Endothelial cell of umbilical vein (primary cell): ENCODE data around the gene MME. TPM values are rescaled to one million over a fixed set of nuclear protein-coding genes. Genes with fewer than 3 reads are reported as not detected.

ENCODE experiments used
- BruUV-seq: library from RNA; stranded (reverse); fragments of 400-500 nt; replicated peaks from 2 replicates; lab custom pipeline; 2021; lab: Mats Ljungman, UMichigan
- CTCF ChIA-PET: fragments of 300-600, 350-600 bp; sonication (Branson Sonifier 250); formaldehyde crosslinking; loops from one replicate; lab custom pipeline; 2021; ENCODE audit warnings: antibody characterized with exemption, inconsistent platforms; lab: Charles Lee
- POLR2A ChIA-PET: fragments of 300-600, 350-600 bp; sonication (Branson Sonifier 250); formaldehyde crosslinking; loops from one replicate; lab custom pipeline; 2021; ENCODE audit warnings: antibody characterized with exemption, inconsistent platforms; lab: Charles Lee
- DNase-seq: peaks from one replicate; pipeline ENCODE4 v3.0.0-alpha.2; 2011; ENCODE audit warnings: low read depth, low spot score
- FAIRE-seq: peaks from 2 replicates; lab custom pipeline; 2011; peaks lifted over from hg19 to GRCh38; lab: Jason Lieb, UNC
- H2AFZ ChIP-seq: 2 replicates; pipeline ENCODE4 v1.6.0; 2012; ENCODE audit warnings: low read depth, low read length, control low read depth, inconsistent platforms
- H3K27ac ChIP-seq: 2 replicates; pipeline ENCODE4 v1.5.1; 2011; ENCODE audit warnings: low read depth, mild to moderate bottlenecking, control low read depth, low read length, moderate library complexity; ENCODE audit not compliant: insufficient read depth
- H3K27me3 ChIP-seq, 2 experiments: 2 replicates each; pipeline versions ENCODE4 v1.6.0 to v1.6.1; 2011; ENCODE audit warnings: low read length in 2 of 2, mixed read lengths in 1 of 2; ENCODE audit not compliant: control insufficient read depth in 2 of 2, insufficient read depth in 2 of 2
- H3K36me3 ChIP-seq, 2 experiments: 2 replicates in 1 of 2; 3 replicates in 1 of 2; pipeline ENCODE4 v1.5.1; 2011; ENCODE audit warnings: low read length in 2 of 2, mild to moderate bottlenecking in 1 of 2, moderate library complexity in 1 of 2; ENCODE audit not compliant: control insufficient read depth in 2 of 2, insufficient read depth in 2 of 2; ENCODE audit errors: extremely low read depth in 1 of 2
- H3K4me1 ChIP-seq: 3 replicates; pipeline ENCODE4 v1.5.1; 2011; ENCODE audit warnings: mild to moderate bottlenecking, low read length; ENCODE audit not compliant: control insufficient read depth, insufficient read depth; ENCODE audit errors: extremely low read depth
- H3K4me2 ChIP-seq: 2 replicates; pipeline ENCODE4 v1.6.1; 2011; ENCODE audit warnings: low read length, control low read depth, mixed read lengths; ENCODE audit not compliant: insufficient read depth
- H3K4me3 ChIP-seq, 3 experiments: fragments of 200-600 bp in 1 of 3; sonication (generic), shearing (Covaris generic) in 1 of 3; replicated peaks in 1 of 3; 2 replicates each; pipeline ENCODE4 v1.5.1; 2011 to 2016; ENCODE audit warnings: control low read depth in 3 of 3, low read length in 3 of 3, mild to moderate bottlenecking in 2 of 3, inconsistent platforms in 1 of 3, low read depth in 1 of 3, moderate library complexity in 1 of 3; ENCODE audit not compliant: insufficient read depth in 1 of 3
- H3K79me2 ChIP-seq: 2 replicates; pipeline ENCODE4 v1.6.0; 2012; ENCODE audit warnings: low read length, inconsistent platforms; ENCODE audit not compliant: control insufficient read depth, insufficient read depth
- H3K9ac ChIP-seq: replicated peaks from 2 replicates; pipeline ENCODE3; 2011; ENCODE audit warnings: low read length, control low read depth; ENCODE audit not compliant: insufficient read depth; ENCODE audit errors: extremely low read depth
- H3K9me1 ChIP-seq: replicated peaks from 3 replicates; pipeline ENCODE4 v1.6.0; 2011; ENCODE audit warnings: mild to moderate bottlenecking, low read length; ENCODE audit not compliant: control insufficient read depth, insufficient read depth; ENCODE audit errors: extremely low read depth
- H3K9me3 ChIP-seq: replicated peaks from 2 replicates; pipeline ENCODE4 v1.5.1; 2012; ENCODE audit warnings: low read length, inconsistent platforms; ENCODE audit not compliant: control insufficient read depth, insufficient read depth
- H4K20me1 ChIP-seq: replicated peaks from 2 replicates; pipeline ENCODE3; 2011; ENCODE audit warnings: mild to moderate bottlenecking, low read length; ENCODE audit not compliant: control insufficient read depth, insufficient read depth; ENCODE audit errors: extremely low read depth
- EZH2 ChIP-seq: IDR thresholded peaks from 2 replicates; pipeline ENCODE4 v1.6.1; 2012; ENCODE audit warnings: borderline replicate concordance, low read depth, mild to moderate bottlenecking, moderate library complexity, low read length, inconsistent platforms; ENCODE audit not compliant: severe bottlenecking
- FOS ChIP-seq: IDR thresholded peaks from 2 replicates; pipeline ENCODE4 v1.6.1; 2011; ENCODE audit warnings: mild to moderate bottlenecking, low read length, moderate library complexity, borderline replicate concordance; ENCODE audit not compliant: insufficient read depth
- GATA2 ChIP-seq: IDR thresholded peaks from 2 replicates; pipeline ENCODE4 v1.7.0; 2011; ENCODE audit warnings: low read depth, mild to moderate bottlenecking, moderate library complexity, mixed read lengths, low read length; ENCODE audit not compliant: insufficient read length, insufficient read depth
- JUN ChIP-seq: IDR thresholded peaks from 2 replicates; pipeline ENCODE4 v1.6.1; 2011; ENCODE audit warnings: borderline replicate concordance, low read depth; ENCODE audit not compliant: insufficient read length, insufficient read depth
- MYC ChIP-seq: IDR thresholded peaks from one replicate; pipeline ENCODE4 v1.6.1; 2011; ENCODE audit warnings: mild to moderate bottlenecking, low read depth, low read length
- POLR2A ChIP-seq: IDR thresholded peaks from 2 replicates; pipeline ENCODE4 v1.6.1; 2012; ENCODE audit warnings: low read depth, mild to moderate bottlenecking, control low read depth, low read length
- POLR2AphosphoS5 ChIP-seq: IDR thresholded peaks from 2 replicates; pipeline ENCODE4 v1.6.1; 2012; ENCODE audit warnings: low read depth, mild to moderate bottlenecking, control low read depth, low read length, moderate library complexity; ENCODE audit not compliant: insufficient read depth
- dilution Hi-C: fragments of 300-500 bp; cut with MboI; formaldehyde crosslinking; loops from one replicate; pipeline ENCODE4 v1.15.0; 2019; ENCODE audit warnings: low sequenced_read_pairs; ENCODE audit not compliant: extremely low pct_ligation_motif_present
- intact Hi-C: fragments of 100-400 bp; cut with micrococcal nuclease; formaldehyde crosslinking; loops from one replicate; pipeline ENCODE4 v1.10.0; 2022
- polyA plus RNA-seq, 4 experiments: library from polyadenylated mRNA; depleted of rRNA in 3 of 4; stranded (reverse) in 3 of 4; unstranded in 1 of 4; fragments of >200 nt; gene quantifications; 2 replicates each; pipeline versions ENCODE4 v1.2.1 to v1.2.3, GENCODE V29; 2011 to 2012; ENCODE audit warnings: missing spikeins in 1 of 4
- total RNA-seq: library from RNA; stranded (reverse); gene quantifications from 2 replicates; pipeline ENCODE4 v1.2.3, GENCODE V29; 2021
- TF ChIP-seq, protein P1 (sequence below): IDR thresholded peaks from 2 replicates; pipeline ENCODE4 v1.6.1; 2011; ENCODE audit not compliant: insufficient read depth, insufficient read length
- TF ChIP-seq, protein P2 (sequence below), 2 donors: IDR thresholded peaks; 1 replicate in 1 of 2; 2 replicates in 1 of 2; pipeline ENCODE4 v1.5.1; 2011; ENCODE audit warnings: low read length in 2 of 2, mild to moderate bottlenecking in 2 of 2, moderate library complexity in 2 of 2, control low read depth in 1 of 2, inconsistent platforms in 1 of 2, low read depth in 1 of 2; ENCODE audit not compliant: insufficient read depth in 1 of 2; ENCODE audit errors: extremely low read depth in 1 of 2

MME gene
- total and polyA plus RNA-seq, 2 donors (not counting 3 experiments of a cell fraction or from before 2014, with no cell fraction given), result 6.0 to 10.5 TPM

GRCh38 chr3:155158346-155159037, 78.4 kb downstream of the MME start:
- Histone ChIP-seq H3K27ac (no peak overlapping the region), H3K9ac (no peak overlapping the region), H3K9me3 (no peaks in the 10 kb centered on the region), H2AFZ (no peak overlapping the region), H3K4me3 (no peak overlapping the region), H3K4me2 (no peak overlapping the region), H3K4me1 (no peaks in the 10 kb centered on the region), H3K36me3 (no peaks in the 10 kb centered on the region), H3K27me3 (no peaks in the 10 kb centered on the region), H3K79me2 (no peaks in the 10 kb centered on the region), H4K20me1 (no peaks in the 10 kb centered on the region), H3K9me1 (no peaks in the 10 kb centered on the region)
- intact Hi-C loops (no loop called here), dilution Hi-C loops (no loop called here)
- BruUV-seq, result no TSS peak
- no peak for TF ChIP-seq EZH2
- no peak for TF ChIP-seq GATA2
- TF ChIP-seq, protein P1, sequence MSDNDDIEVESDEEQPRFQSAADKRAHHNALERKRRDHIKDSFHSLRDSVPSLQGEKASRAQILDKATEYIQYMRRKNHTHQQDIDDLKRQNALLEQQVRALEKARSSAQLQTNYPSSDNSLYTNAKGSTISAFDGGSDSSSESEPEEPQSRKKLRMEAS, result no peak
- TF ChIP-seq POLR2A, result no peak
- no peak for FAIRE-seq
- ChIA-PET POLR2A (no interaction called here), CTCF (interaction anchor here (1.5 kb wide), 1 partner anchor 12 kb away, joined by 3 read pairs; no protein-coding TSS in a partner anchor)
- DNase-seq, result no peak

DNA sequence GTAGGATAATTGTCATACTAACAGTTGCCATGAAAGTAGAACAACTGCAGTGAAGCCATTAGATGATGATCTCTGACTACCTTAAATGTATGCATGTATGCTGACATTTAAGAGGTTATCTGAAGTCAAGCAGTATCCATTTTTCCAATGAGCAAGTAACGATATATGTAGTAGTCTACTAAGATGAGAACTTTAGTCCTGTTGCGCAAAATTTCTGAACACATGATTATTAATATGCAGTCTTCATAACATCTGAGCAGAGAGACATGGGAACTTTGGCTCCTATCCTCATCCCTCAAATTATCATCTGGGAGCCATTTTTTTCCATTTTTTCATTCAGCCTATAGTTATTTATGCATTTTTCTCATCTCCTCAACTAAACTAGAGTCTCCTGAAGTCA, 79.2 kb downstream of the MME start:
- no peak overlapping the region for H3K9ac ChIP-seq
- H3K9me1 ChIP-seq, result no peaks in the 10 kb centered on the region
- no peaks in the 10 kb centered on the region for H3K4me1 ChIP-seq
- dilution Hi-C loops, result no loop called here
- H3K9me3 ChIP-seq, result no peaks in the 10 kb centered on the region
- TF ChIP-seq, protein P2, sequence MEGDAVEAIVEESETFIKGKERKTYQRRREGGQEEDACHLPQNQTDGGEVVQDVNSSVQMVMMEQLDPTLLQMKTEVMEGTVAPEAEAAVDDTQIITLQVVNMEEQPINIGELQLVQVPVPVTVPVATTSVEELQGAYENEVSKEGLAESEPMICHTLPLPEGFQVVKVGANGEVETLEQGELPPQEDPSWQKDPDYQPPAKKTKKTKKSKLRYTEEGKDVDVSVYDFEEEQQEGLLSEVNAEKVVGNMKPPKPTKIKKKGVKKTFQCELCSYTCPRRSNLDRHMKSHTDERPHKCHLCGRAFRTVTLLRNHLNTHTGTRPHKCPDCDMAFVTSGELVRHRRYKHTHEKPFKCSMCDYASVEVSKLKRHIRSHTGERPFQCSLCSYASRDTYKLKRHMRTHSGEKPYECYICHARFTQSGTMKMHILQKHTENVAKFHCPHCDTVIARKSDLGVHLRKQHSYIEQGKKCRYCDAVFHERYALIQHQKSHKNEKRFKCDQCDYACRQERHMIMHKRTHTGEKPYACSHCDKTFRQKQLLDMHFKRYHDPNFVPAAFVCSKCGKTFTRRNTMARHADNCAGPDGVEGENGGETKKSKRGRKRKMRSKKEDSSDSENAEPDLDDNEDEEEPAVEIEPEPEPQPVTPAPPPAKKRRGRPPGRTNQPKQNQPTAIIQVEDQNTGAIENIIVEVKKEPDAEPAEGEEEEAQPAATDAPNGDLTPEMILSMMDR (IDR thresholded peaks at IDR 0.05; ENCODE audit: extremely low read depth in 1 of 2, insufficient read depth in 1 of 2, low read depth in 1 of 2, low read length in 2 of 2), result no peak
- no peak for TF ChIP-seq MYC
- TF ChIP-seq POLR2AphosphoS5, result no peak
- no peak for TF ChIP-seq POLR2A
- no peak for TF ChIP-seq JUN
- TF ChIP-seq FOS, result no peak
- TF ChIP-seq GATA2, result no peak
- TF ChIP-seq, protein P1, result no peak
- TF ChIP-seq EZH2, result no peak
- H3K79me2 ChIP-seq, result no peaks in the 10 kb centered on the region
- no peaks in the 10 kb centered on the region for H3K36me3 ChIP-seq
- ChIA-PET POLR2A (no interaction called here), CTCF (interaction anchor here (1.4 to 1.5 kb wide), 2 partner anchors 11 to 18 kb away, joined by 3 read pairs; no protein-coding TSS in a partner anchor)
- no peak overlapping the region for H2AFZ ChIP-seq
- no TSS peak for BruUV-seq
- no peak overlapping the region for H3K27ac ChIP-seq
- no peaks in the 10 kb centered on the region for H4K20me1 ChIP-seq
- H3K4me2 ChIP-seq, result no peak overlapping the region
- H3K27me3 ChIP-seq, result no peaks in the 10 kb centered on the region
- intact Hi-C loops, result no loop called here
- no peak for FAIRE-seq
- no peak for DNase-seq
- H3K4me3 ChIP-seq, result no peak overlapping the region
